Keratinocyte (primary cell): ENCODE measurements around the gene LYSMD2. TPM values are rescaled to one million over a fixed set of nuclear protein-coding genes. Genes with fewer than 3 reads are reported as not detected.

Experiments used
- DNase-seq: peaks from one replicate; pipeline ENCODE4 v3.0.0-alpha.2; 2011; ENCODE audit warnings: low read depth, missing footprints, low spot score
- FAIRE-seq: peaks from 2 replicates; lab custom pipeline; 2011; peaks lifted over from hg19 to GRCh38; lab: Jason Lieb, UNC
- H2AFZ ChIP-seq: 2 replicates; pipeline ENCODE4 v1.6.0; 2012; ENCODE audit warnings: low read length, control low read depth, inconsistent platforms; ENCODE audit not compliant: control insufficient read depth
- H3K27ac ChIP-seq: 2 replicates; pipeline ENCODE4 v1.5.1; 2011; ENCODE audit warnings: low read length; ENCODE audit not compliant: control insufficient read depth, insufficient read depth
- H3K27me3 ChIP-seq: 3 replicates; pipeline ENCODE4 v1.6.0; 2011; ENCODE audit warnings: low read length; ENCODE audit not compliant: control insufficient read depth, insufficient read depth; ENCODE audit errors: extremely low read depth
- H3K36me3 ChIP-seq, 2 experiments: 2 replicates in 1 of 2; 3 replicates in 1 of 2; pipeline ENCODE4 v1.5.1; 2011; ENCODE audit warnings: low read length in 2 of 2, mild to moderate bottlenecking in 1 of 2; ENCODE audit not compliant: control insufficient read depth in 2 of 2, insufficient read depth in 2 of 2; ENCODE audit errors: extremely low read depth in 1 of 2
- H3K4me1 ChIP-seq: 3 replicates; pipeline ENCODE4 v1.5.1; 2011; ENCODE audit warnings: low read length; ENCODE audit not compliant: control insufficient read depth, insufficient read depth; ENCODE audit errors: extremely low read depth
- H3K4me2 ChIP-seq: 3 replicates; pipeline ENCODE4 v1.6.0; 2011; ENCODE audit warnings: low read depth, low read length; ENCODE audit not compliant: control insufficient read depth, insufficient read depth; ENCODE audit errors: extremely low read depth
- H3K4me3 ChIP-seq, 3 experiments: fragments of 200-600 bp in 1 of 3; sonication (generic) in 1 of 3; 2 replicates in 2 of 3; 3 replicates in 1 of 3; pipeline ENCODE4 v1.5.1; 2011 to 2016; ENCODE audit warnings: low read length in 3 of 3, mild to moderate bottlenecking in 3 of 3, control low read depth in 2 of 3, inconsistent platforms in 1 of 3, low read depth in 1 of 3, mixed read lengths in 1 of 3, mixed run types in 1 of 3, moderate library complexity in 1 of 3; ENCODE audit not compliant: control insufficient read depth in 2 of 3, insufficient read depth in 2 of 3; ENCODE audit errors: extremely low read depth in 1 of 3
- H3K79me2 ChIP-seq: 2 replicates; pipeline ENCODE4 v1.6.0; 2012; ENCODE audit warnings: low read length; ENCODE audit not compliant: control insufficient read depth, insufficient read depth
- H3K9ac ChIP-seq: 3 replicates; pipeline ENCODE4 v1.6.0; 2011; ENCODE audit warnings: low read length; ENCODE audit not compliant: control insufficient read depth, insufficient read depth; ENCODE audit errors: extremely low read depth
- H3K9me1 ChIP-seq: 3 replicates; pipeline ENCODE4 v1.6.0; 2011; ENCODE audit warnings: low read length; ENCODE audit not compliant: control insufficient read depth, insufficient read depth; ENCODE audit errors: extremely low read depth
- H3K9me3 ChIP-seq: 2 replicates; pipeline ENCODE4 v1.5.1; 2012; ENCODE audit warnings: low read depth, low read length; ENCODE audit not compliant: control insufficient read depth
- H4K20me1 ChIP-seq: 3 replicates; pipeline ENCODE4 v1.6.0; 2011; ENCODE audit warnings: low read length; ENCODE audit not compliant: control insufficient read depth, insufficient read depth; ENCODE audit errors: extremely low read depth
- CTCF ChIP-seq, 3 experiments: IDR thresholded peaks in 1 of 3; conservative IDR thresholded peaks in 1 of 3; optimal IDR thresholded peaks in 1 of 3; 2 replicates in 2 of 3; 3 replicates in 1 of 3; pipeline versions ENCODE3 to v1.5.1; 2011; ENCODE audit warnings: low read length in 3 of 3, mild to moderate bottlenecking in 3 of 3, moderate library complexity in 2 of 3, control low read depth in 1 of 3, inconsistent platforms in 1 of 3; ENCODE audit not compliant: insufficient read depth in 2 of 3; ENCODE audit errors: extremely low read depth in 1 of 3
- EZH2 ChIP-seq: IDR thresholded peaks from one replicate; pipeline ENCODE4 v1.6.1; 2012; ENCODE audit warnings: inconsistent platforms, mild to moderate bottlenecking, low read length, moderate library complexity
- dilution Hi-C: fragments of 300-500 bp; cut with MboI; formaldehyde crosslinking; loops from one replicate; pipeline ENCODE4 v1.7.0; 2020; ENCODE audit warnings: low sequenced_read_pairs; ENCODE audit not compliant: extremely low pct_ligation_motif_present
- polyA plus RNA-seq, 5 experiments: library from polyadenylated mRNA; depleted of rRNA in 3 of 5; stranded (reverse) in 3 of 5; stranded (forward) in 1 of 5; unstranded in 1 of 5; fragments of >200 nt; gene quantifications; 1 replicate in 1 of 5; 2 replicates in 3 of 5; 3 replicates in 1 of 5; pipeline versions ENCODE4 v1.2.1 to v1.2.3, GENCODE V29; 2011 to 2012; ENCODE audit warnings: missing spikeins in 2 of 5, low read depth in 1 of 5, low replicate concordance in 1 of 5

Gene LYSMD2
- polyA plus RNA-seq, 1 donor (not counting 4 experiments of a cell fraction or from before 2014, with no cell fraction given) = 12.7 TPM

GRCh38 chr15:51706926-51707608, 30.4 kb downstream of the LYSMD2 start:
- Histone ChIP-seq H3K9me1 (no peaks in the 10 kb centered on the region), H3K4me1 (no peaks in the 10 kb centered on the region), H3K79me2 (no peaks in the 10 kb centered on the region), H3K36me3 (no peaks in the 10 kb centered on the region), H3K27ac (no peak overlapping the region), H3K4me3 (no peak overlapping the region), H3K27me3 (peaks cover 5% of the 10 kb centered on the region), H3K9ac (no peak overlapping the region), H3K9me3 (no peaks in the 10 kb centered on the region), H4K20me1 (no peaks in the 10 kb centered on the region), H3K4me2 (no peak overlapping the region), H2AFZ (no peak overlapping the region)
- no peak for TF ChIP-seq EZH2
- TF ChIP-seq CTCF (optimal IDR thresholded peaks at IDR 0.05 in 1 of 3, IDR thresholded peaks at IDR 0.05 in 1 of 3, conservative IDR thresholded peaks at IDR 0.05 in 1 of 3; ENCODE audit: extremely low read depth in 1 of 3, insufficient read depth in 2 of 3, low read length in 3 of 3) = no peak
- FAIRE-seq = no peak
- dilution Hi-C loops = no loop called here
- no peak for DNase-seq

- Histone ChIP-seq H3K27ac (no peak overlapping the region), H3K4me2 (no peak overlapping the region), H3K4me3 (no peak overlapping the region), H3K4me1 (no peaks in the 10 kb centered on the region), H4K20me1 (no peaks in the 10 kb centered on the region), H3K9me1 (no peaks in the 10 kb centered on the region), H2AFZ (no peak overlapping the region), H3K79me2 (no peaks in the 10 kb centered on the region), H3K9me3 (no peaks in the 10 kb centered on the region), H3K27me3 (peaks cover 5% of the 10 kb centered on the region), H3K9ac (no peak overlapping the region), H3K36me3 (no peaks in the 10 kb centered on the region)
- TF ChIP-seq CTCF (optimal IDR thresholded peaks at IDR 0.05 in 1 of 3, IDR thresholded peaks at IDR 0.05 in 1 of 3, conservative IDR thresholded peaks at IDR 0.05 in 1 of 3; ENCODE audit: extremely low read depth in 1 of 3, insufficient read depth in 2 of 3, low read length in 3 of 3) = no peak
- no peak for TF ChIP-seq EZH2
- no peak for DNase-seq
- FAIRE-seq = no peak
- dilution Hi-C loops = no loop called here
These were observed 31.2 kb downstream of the LYSMD2 start for GRCh38 chr15:51706291-51706690.
